ENCODE data around the gene PSAPL1. TPM values are rescaled to one million over a fixed set of nuclear protein-coding genes. Genes with fewer than 3 reads are reported as not detected.
A peak's percentile ranks its signal among the peaks of the same experiment; 100 is the strongest.

Gene PSAPL1
- total and polyA plus RNA-seq, 9 of the 15 experiments (the other 6 are each of a cell fraction or from before 2014, with no cell fraction given), result not detected

DNA sequence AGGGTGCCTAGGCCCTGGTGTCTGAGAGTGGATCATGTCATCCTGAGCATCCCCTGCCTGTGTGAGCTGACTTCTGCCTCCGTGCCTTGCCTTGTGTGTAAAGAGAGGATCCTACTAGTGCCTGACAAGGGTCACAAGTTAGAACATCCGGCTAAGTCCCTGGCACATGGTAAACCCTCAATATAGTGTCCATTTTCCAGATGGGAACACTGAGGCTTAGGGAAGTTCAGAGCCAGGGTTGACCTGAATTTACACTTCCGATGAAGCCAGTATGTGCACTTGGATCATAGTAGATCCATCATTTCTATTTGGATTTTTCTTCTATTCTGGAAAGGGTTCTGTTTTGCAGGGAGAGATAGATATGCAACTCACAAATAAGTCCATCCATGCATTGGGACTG, 12.5 kb upstream of the PSAPL1 start:
- in situ Hi-C loops (cut with MboI) (no loop called here), intact Hi-C loops (cut with micrococcal nuclease) (no loop called here)
- H3K9me1 ChIP-seq (ENCODE audit: control insufficient read depth, insufficient read depth, low read length), result no peaks in the 10 kb centered on the region
- no peaks in the 10 kb centered on the region; a peak in 1 of 5 replicates for H3K27me3 ChIP-seq (ENCODE audit: control insufficient read depth in 2 of 2, insufficient read depth in 2 of 2, low read length in 2 of 2)
- no peaks in the 10 kb centered on the region for H3K36me3 ChIP-seq (ENCODE audit: control insufficient read depth, insufficient read depth, low read length)
- TF ChIP-seq, protein P1, sequence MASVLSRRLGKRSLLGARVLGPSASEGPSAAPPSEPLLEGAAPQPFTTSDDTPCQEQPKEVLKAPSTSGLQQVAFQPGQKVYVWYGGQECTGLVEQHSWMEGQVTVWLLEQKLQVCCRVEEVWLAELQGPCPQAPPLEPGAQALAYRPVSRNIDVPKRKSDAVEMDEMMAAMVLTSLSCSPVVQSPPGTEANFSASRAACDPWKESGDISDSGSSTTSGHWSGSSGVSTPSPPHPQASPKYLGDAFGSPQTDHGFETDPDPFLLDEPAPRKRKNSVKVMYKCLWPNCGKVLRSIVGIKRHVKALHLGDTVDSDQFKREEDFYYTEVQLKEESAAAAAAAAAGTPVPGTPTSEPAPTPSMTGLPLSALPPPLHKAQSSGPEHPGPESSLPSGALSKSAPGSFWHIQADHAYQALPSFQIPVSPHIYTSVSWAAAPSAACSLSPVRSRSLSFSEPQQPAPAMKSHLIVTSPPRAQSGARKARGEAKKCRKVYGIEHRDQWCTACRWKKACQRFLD (CRISPR knock-in tag; IDR thresholded peaks at IDR 0.05), result no peak
- TF ChIP-seq RBM25 (IDR thresholded peaks at IDR 0.05; ENCODE audit: low read depth, low read length, severe bottlenecking), result peak; percentile 56
- no peak for TF ChIP-seq TEAD2 (tag; IDR thresholded peaks at IDR 0.05)
- no peaks in the 10 kb centered on the region for H3K4me1 ChIP-seq (replicated peaks in 1 of 2; ENCODE audit: control insufficient read depth in 2 of 2, insufficient read depth in 2 of 2, low read length in 2 of 2)
- no peak overlapping the region for H3K9ac ChIP-seq (ENCODE audit: insufficient read depth in 1 of 2, low read depth in 2 of 2, low read length in 2 of 2)
- H3K4me2 ChIP-seq (ENCODE audit: insufficient read depth, low read length), result no peak overlapping the region
- DNase-seq (ENCODE audit: extremely low read depth in 1 of 4, low spot score in 3 of 4) (no peak), ATAC-seq (no peak), FAIRE-seq (no peak)
- 0% methylated on average over 3 of the region's 3 CpGs for WGBS (ENCODE audit: insufficient coverage, low coverage, missing lambda C conversion rate)
- peaks cover 6% of the 10 kb centered on the region; the same call in 1 of the 2 replicates for H4K20me1 ChIP-seq (replicated peaks; ENCODE audit: control insufficient read depth, insufficient read depth, low read length)
- H3K27ac ChIP-seq (ENCODE audit: extremely low read depth, low read depth, low read length), result no peak overlapping the region
- no peak overlapping the region for H3K4me3 ChIP-seq
- no peaks in the 10 kb centered on the region for H3K79me2 ChIP-seq (ENCODE audit: control insufficient read depth, insufficient read depth, low read length)
- H2AFZ ChIP-seq (ENCODE audit: low read depth, low read length), result no peak overlapping the region
- no TSS peak for BruUV-seq (replicated peaks)
- H3K9me3 ChIP-seq (replicated peaks; ENCODE audit: control insufficient read depth, insufficient read depth, low read depth, low read length), result no peaks in the 10 kb centered on the region
- POLR2A ChIA-PET, result no interaction called here
- CTCF ChIA-PET (ENCODE audit: low intra/inter-chr PET ratio), result no interaction called here

DNA sequence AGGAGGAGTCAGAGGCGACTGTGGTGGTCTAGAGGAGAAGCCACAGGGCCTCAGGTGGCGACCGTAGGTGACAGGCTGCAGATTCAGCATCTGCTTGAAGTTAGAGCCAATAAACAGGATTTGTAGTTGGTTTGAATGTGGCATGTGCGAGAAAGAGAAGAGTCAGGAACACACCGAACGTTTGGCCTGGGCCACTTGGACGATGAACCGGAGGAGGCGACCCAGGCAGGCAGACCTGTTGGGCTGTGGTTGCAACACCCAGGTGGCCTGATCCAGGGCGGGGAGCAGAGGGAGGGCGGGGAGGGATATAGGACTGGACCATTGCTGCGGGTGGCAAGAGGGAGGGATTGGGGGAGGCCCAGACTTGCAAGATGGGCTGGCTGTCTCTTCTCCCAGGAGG, 10.0 kb upstream of the PSAPL1 start:
- in situ Hi-C loops (cut with MboI), result no loop called here
- Histone ChIP-seq H3K79me2 (ENCODE audit: control insufficient read depth, insufficient read depth, low read length) (no peaks in the 10 kb centered on the region), H2AFZ (ENCODE audit: low read depth, low read length) (no peak overlapping the region), H3K9me3 (replicated peaks; ENCODE audit: control insufficient read depth, insufficient read depth, low read depth, low read length) (no peaks in the 10 kb centered on the region), H3K4me1 (replicated peaks in 1 of 2; ENCODE audit: control insufficient read depth in 2 of 2, insufficient read depth in 2 of 2, low read length in 2 of 2) (no peaks in the 10 kb centered on the region), H3K27ac (ENCODE audit: extremely low read depth, low read depth, low read length) (no peak overlapping the region), H3K27me3 (ENCODE audit: control insufficient read depth in 2 of 2, insufficient read depth in 2 of 2, low read length in 2 of 2) (no peaks in the 10 kb centered on the region; a peak in 1 of 5 replicates), H3K4me3 (no peak overlapping the region), H3K9ac (ENCODE audit: insufficient read depth in 1 of 2, low read depth in 2 of 2, low read length in 2 of 2) (no peak overlapping the region), H4K20me1 (replicated peaks; ENCODE audit: control insufficient read depth, insufficient read depth, low read length) (peaks cover 6% of the 10 kb centered on the region; the same call in 1 of the 2 replicates), H3K36me3 (ENCODE audit: control insufficient read depth, insufficient read depth, low read length) (no peaks in the 10 kb centered on the region), H3K4me2 (ENCODE audit: insufficient read depth, low read length) (no peak overlapping the region), H3K9me1 (ENCODE audit: control insufficient read depth, insufficient read depth, low read length) (no peaks in the 10 kb centered on the region)
- DNase-seq (ENCODE audit: extremely low read depth in 1 of 4, low spot score in 3 of 4) (no peak), ATAC-seq (no peak), FAIRE-seq (no peak)
- CTCF ChIA-PET (ENCODE audit: low intra/inter-chr PET ratio), result no interaction called here
- intact Hi-C loops (cut with micrococcal nuclease), result no loop called here
- WGBS (ENCODE audit: insufficient coverage, low coverage, missing lambda C conversion rate), result 0% methylated on average over 9 of the region's 12 CpGs
- POLR2A ChIA-PET, result no interaction called here
- BruUV-seq (replicated peaks), result no TSS peak
- TF ChIP-seq PHTF2 (CRISPR knock-in tag; IDR thresholded peaks at IDR 0.05), result no peak
- TF ChIP-seq ZC3H8 (IDR thresholded peaks at IDR 0.05), result no peak
- TF ChIP-seq ZNF184 (CRISPR knock-in tag; IDR thresholded peaks at IDR 0.05), result no peak
- TF ChIP-seq FOXK1 (CRISPR knock-in tag; IDR thresholded peaks at IDR 0.05; ENCODE audit: borderline replicate concordance), result no peak
